GM12872 (cell line): ENCODE results near the gene CIDEA.

Experiments used
- TF ChIP-seq, protein P1 (sequence below): IDR thresholded peaks from 3 replicates; pipeline ENCODE4 v1.5.1; 2011; ENCODE audit warnings: low read depth, mild to moderate bottlenecking, low read length, moderate library complexity; ENCODE audit not compliant: insufficient read depth

Gene CIDEA

DNA sequence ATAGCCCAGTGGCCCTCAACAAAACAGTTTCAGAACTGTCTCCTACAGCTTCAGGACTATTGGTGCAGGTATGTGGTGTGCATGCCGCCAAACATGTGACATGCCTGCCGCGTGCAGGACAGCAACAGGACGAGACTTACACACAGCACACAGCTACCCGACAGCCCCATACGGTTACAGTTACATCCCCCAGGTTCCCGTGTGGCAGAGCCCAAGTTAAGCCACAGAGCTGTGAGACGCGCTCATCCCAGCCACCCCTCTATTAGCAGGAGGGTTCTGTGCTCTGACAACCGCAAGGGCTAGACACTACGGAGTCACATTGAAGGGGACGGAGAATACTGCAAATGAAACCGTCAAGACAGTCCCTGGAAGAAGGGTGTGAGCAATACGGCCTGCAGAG is 37.5 kb downstream of the CIDEA start:
- TF ChIP-seq, protein P1, sequence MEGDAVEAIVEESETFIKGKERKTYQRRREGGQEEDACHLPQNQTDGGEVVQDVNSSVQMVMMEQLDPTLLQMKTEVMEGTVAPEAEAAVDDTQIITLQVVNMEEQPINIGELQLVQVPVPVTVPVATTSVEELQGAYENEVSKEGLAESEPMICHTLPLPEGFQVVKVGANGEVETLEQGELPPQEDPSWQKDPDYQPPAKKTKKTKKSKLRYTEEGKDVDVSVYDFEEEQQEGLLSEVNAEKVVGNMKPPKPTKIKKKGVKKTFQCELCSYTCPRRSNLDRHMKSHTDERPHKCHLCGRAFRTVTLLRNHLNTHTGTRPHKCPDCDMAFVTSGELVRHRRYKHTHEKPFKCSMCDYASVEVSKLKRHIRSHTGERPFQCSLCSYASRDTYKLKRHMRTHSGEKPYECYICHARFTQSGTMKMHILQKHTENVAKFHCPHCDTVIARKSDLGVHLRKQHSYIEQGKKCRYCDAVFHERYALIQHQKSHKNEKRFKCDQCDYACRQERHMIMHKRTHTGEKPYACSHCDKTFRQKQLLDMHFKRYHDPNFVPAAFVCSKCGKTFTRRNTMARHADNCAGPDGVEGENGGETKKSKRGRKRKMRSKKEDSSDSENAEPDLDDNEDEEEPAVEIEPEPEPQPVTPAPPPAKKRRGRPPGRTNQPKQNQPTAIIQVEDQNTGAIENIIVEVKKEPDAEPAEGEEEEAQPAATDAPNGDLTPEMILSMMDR, result no peak

DNA sequence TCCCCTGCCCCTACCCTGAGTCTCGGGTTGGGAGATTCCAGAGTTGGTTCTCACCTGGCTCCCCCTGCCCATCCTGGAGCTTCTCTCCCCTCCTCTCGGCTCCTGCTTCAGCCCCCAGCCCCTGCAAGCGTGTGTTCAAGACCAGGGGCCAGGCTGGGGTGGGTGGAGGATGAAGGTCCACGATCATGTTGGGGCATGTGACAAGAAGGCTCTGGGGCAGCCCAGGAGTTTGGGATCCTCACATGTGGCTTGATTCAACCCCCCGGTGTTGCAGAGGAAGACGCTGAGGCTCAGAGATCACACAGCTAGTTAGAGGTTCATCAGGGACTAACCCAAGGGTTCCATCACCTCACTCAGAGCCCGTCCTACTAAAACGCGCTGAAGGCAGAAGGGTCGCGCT is 39.7 kb downstream of the CIDEA start:
- TF ChIP-seq, protein P1, result no peak

DNA sequence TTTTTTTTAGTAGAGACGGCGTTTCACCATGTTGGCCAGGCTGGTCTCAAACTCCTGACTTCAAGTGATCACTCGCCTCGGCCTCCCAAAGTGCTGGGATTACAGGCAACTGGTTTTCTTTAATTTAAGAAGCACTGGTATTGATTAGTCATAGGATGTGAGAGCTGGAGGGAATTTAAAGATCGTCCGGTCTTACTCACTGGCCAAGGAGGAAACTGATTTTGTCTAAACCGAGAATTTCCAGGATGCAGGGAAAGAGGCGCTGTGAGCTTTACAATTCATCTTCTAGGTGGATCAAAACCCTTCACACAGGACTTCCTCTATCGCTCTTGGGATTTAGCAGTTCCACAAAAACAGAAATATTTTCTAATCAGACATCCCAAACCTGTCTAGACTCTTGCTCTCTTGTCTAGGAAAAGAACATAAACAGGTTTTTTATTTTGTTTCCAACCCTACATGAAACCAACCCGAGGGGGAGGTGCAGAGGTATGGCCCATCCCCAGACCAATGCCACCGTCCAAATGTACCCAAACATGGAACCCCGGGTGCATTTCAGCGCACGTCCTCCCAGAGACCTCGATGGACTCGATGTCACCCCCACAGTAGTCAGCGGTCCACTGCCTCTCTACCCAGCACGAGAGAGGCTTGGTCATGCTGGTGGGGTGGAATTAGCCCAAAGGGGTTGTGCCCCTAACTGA is 41.4 kb downstream of the CIDEA start:
- TF ChIP-seq, protein P1, result no peak

DNA sequence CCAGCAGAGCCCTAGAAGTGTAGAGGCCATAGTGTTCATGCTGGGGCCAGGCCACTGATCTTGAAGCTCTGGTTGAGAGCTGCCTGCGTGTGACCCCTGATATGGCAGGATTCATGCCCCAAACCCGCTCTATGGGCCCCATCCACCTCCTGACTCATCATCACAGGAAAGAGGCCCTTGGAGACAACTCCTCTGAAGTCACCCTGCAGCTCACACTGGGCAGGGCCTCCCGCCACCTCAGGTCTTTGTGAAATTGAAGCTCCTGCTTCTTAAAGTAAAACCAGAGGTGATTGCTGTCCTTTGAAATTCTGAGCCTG is 41.9 kb downstream of the CIDEA start:
- TF ChIP-seq, protein P1, result no peak

DNA sequence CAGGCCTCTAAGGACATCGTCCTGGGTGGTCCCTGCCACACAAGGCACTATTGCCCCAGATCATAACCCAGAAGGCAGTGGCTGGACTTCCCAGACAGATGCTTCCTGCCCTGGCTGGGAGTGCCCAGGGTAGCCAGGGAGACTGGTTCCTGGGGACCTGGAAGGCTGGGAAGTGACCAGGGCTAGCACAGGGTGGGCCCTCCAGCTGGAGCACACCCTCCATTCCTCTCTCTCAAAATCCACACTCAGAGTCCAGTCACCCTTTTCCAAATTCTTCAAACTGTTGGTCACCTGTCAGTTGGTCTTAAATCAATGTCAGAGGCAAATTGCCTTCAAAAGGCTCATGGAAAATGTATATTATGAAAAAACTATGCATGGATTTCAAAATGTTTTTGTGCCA is 42.3 kb downstream of the CIDEA start:
- TF ChIP-seq, protein P1, result no peak

DNA sequence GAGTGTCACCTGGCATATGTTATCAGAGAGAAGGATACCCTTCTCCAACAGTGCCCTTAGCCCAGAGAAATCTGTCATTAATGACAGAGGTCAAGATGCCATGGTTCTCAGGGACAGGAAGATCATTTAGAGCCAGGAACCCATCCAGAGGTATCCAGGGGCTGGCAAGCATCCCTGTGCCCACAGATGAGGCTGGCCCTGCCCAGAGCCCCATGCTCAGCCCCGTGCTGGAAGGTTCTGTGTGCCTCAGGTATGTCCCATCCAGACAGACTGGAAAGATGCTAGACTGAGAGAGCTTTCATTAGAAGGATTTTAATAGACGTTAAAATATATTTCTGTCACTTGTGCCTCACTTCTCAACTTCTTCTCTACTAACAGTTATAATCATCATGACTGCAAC is 45.7 kb downstream of the CIDEA start:
- TF ChIP-seq, protein P1, result no peak

DNA sequence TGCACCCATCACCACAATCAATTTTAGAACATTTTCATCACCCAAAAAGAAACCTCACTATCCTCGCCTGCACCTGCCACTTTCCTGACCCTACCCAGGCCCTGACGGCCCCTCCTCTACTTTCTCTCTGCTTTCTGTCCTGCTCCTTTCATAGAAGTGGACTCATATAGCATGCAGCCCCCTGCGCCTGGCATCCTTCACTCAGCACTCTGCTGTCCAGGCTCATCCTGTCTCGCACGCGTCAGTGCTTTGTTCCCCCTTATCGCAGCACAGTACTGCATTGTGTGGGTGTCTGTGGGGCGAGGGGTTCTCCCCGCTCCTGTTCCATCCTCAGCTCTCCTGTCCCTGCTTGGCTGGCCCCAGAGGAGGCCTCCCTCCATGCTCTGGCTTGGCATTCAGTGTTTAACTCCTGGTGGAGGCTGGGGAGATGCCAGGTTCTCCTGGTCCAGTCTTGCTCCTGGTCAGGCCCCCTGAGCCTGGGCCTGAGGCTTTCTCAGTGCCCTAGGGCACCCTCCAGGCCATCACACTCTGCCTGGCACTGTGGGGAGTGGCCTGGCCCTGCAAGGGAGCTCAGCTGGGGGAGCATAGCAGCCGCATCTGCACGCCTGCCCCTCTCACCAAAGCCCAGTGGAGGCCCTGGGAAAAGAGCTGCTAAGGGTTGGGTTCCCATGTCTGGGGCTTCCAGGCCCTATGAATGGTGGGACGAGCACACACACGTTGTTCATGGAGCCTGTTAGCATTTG is 47.3 kb downstream of the CIDEA start:
- TF ChIP-seq, protein P1, result no peak
